K562 treated with DMSO at 1 percent for 12 hours (cell line): ENCODE data around the gene CAAP1. TPM values are rescaled to one million over a fixed set of nuclear protein-coding genes. Genes with fewer than 3 reads are reported as not detected.

Experiments
- total RNA-seq: library from RNA; unstranded; fragments of 300-600 nt; gene quantifications from 2 replicates; pipeline ENCODE4 v1.2.3, GENCODE V29; 2022; ENCODE audit not compliant: insufficient read depth

The CAAP1 gene, protein sequence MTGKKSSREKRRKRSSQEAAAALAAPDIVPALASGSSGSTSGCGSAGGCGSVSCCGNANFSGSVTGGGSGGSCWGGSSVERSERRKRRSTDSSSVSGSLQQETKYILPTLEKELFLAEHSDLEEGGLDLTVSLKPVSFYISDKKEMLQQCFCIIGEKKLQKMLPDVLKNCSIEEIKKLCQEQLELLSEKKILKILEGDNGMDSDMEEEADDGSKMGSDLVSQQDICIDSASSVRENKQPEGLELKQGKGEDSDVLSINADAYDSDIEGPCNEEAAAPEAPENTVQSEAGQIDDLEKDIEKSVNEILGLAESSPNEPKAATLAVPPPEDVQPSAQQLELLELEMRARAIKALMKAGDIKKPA
- 4.4 and 10.2 TPM in 2 replicates for total RNA-seq

GRCh38 chr9:26892251-26893029 is at the start of gene CAAP1:
TSS of gene CAAP1 (minus strand) at chr9:26892802. CDS start at chr9:26892715, 87 bp downstream.

Other genes starting within 250 kb of the CAAP1 start
- 4.1 and 14.9 TPM in 2 replicates for gene PLAA, start 54.4 kb upstream of the CAAP1 start, total RNA-seq
- 2.0 and 5.6 TPM in 2 replicates for gene IFT74, start 63.6 kb upstream of the CAAP1 start, total RNA-seq
- not detected in 2 replicates for gene LRRC19, start 112.9 kb upstream of the CAAP1 start, total RNA-seq
- gene TEK, start 216.4 kb upstream of the CAAP1 start, total RNA-seq, result not detected in 2 replicates